GM21825 (cell line): ENCODE data around the gene ABCA6.
"Not testable (repeated sequence)": the region's sequence is repeated elsewhere in the genome, so short reads cannot be mapped to it uniquely, and the experiment has no call there.

Source experiments
- ATAC-seq: cut with Tn5 transposase; IDR thresholded peaks from one replicate; pipeline ENCODE4 v1.9.1; 2021; ENCODE audit warnings: mild to moderate bottlenecking, moderate library complexity; ENCODE audit not compliant: unreplicated experiment

Gene ABCA6

GRCh38 chr17:69141431-69142174, at the start of gene ABCA6:
ABCA6 (minus strand) TSS chr17:69141895; CDS start chr17:69140703, 1,192 bp downstream.
- no peak for ATAC-seq

- no peak for ATAC-seq
Measured at GRCh38 chr17:69188796-69189195, 47.1 kb upstream of the ABCA6 start.

GRCh38 chr17:69188064-69188463, 46.4 kb upstream of the ABCA6 start:
- no peak for ATAC-seq

GRCh38 chr17:69187294-69187693, 45.6 kb upstream of the ABCA6 start:
- no peak for ATAC-seq

GRCh38 chr17:69179227-69179952, 37.7 kb upstream of the ABCA6 start:
- ATAC-seq = no peak

GRCh38 chr17:69176457-69176795, 34.7 kb upstream of the ABCA6 start:
- ATAC-seq = no peak

- no peak for ATAC-seq
Measured at GRCh38 chr17:69175625-69176456, 34.1 kb upstream of the ABCA6 start.

GRCh38 chr17:69175262-69175624, 33.5 kb upstream of the ABCA6 start:
- ATAC-seq = no peak

GRCh38 chr17:69173118-69173517, 31.4 kb upstream of the ABCA6 start:
- ATAC-seq = no peak

- ATAC-seq = no peak
Measured at GRCh38 chr17:69170377-69170776, 28.7 kb upstream of the ABCA6 start.

GRCh38 chr17:69168642-69169041, 26.9 kb upstream of the ABCA6 start:
- ATAC-seq = not testable (repeated sequence)

GRCh38 chr17:69166957-69167356, 25.3 kb upstream of the ABCA6 start:
- ATAC-seq = no peak

GRCh38 chr17:69164206-69164605, 22.5 kb upstream of the ABCA6 start:
- no peak for ATAC-seq

- no peak for ATAC-seq
Measured at GRCh38 chr17:69159418-69159817, 17.7 kb upstream of the ABCA6 start.

GRCh38 chr17:69154267-69154666, 12.6 kb upstream of the ABCA6 start:
- ATAC-seq = no peak

- ATAC-seq = no peak
Measured at GRCh38 chr17:69150333-69150732, 8.6 kb upstream of the ABCA6 start.

GRCh38 chr17:69147460-69147859, 5.8 kb upstream of the ABCA6 start:
- no peak for ATAC-seq

- ATAC-seq = no peak
Measured at GRCh38 chr17:69144331-69145255, 2.9 kb upstream of the ABCA6 start.

GRCh38 chr17:69143683-69144231, 2.1 kb upstream of the ABCA6 start:
- no peak for ATAC-seq

- ATAC-seq = no peak
Measured at GRCh38 chr17:69143151-69143550, 1.5 kb upstream of the ABCA6 start.
